Naive thymus-derived CD4-positive, alpha-beta T cell (primary cell): Measurements from ENCODE around the gene CRACR2B. TPM values are rescaled to one million over a fixed set of nuclear protein-coding genes. Genes with fewer than 3 reads are reported as not detected.

Source experiments
- ATAC-seq: fragments of 150-1000 bp; cut with Tn5 transposase; 2 replicates; pipeline ENCODE4 v1.10.0; 2021; ENCODE audit warnings: mild to moderate bottlenecking, moderate library complexity
- CTCF ChIA-PET: fragments of 350-600 bp; sonication (Branson Sonifier 250); formaldehyde crosslinking; loops from one replicate; lab custom pipeline; 2021; ENCODE audit warnings: antibody characterized with exemption; lab: Charles Lee
- POLR2A ChIA-PET: fragments of 350-600 bp; sonication (Branson Sonifier 250); formaldehyde crosslinking; loops from one replicate; lab custom pipeline; 2021; ENCODE audit warnings: antibody characterized with exemption, inconsistent platforms; lab: Charles Lee
- DNase-seq, 9 donors: peaks; one replicate each; pipeline versions ENCODE4 v3.0.0 to v3.0.0-alpha.2; 2020 to 2022; ENCODE audit warnings: mixed read lengths in 1 of 9
- H3K27ac ChIP-seq: one replicate; pipeline ENCODE4 v1.7.0; 2013; ENCODE audit warnings: mild to moderate bottlenecking, low read depth, low read length, moderate library complexity
- H3K27me3 ChIP-seq, 2 donors: one replicate each; pipeline ENCODE4 v1.7.0; 2013; ENCODE audit warnings: low read length in 2 of 2, mild to moderate bottlenecking in 2 of 2, moderate library complexity in 2 of 2; ENCODE audit not compliant: control insufficient read depth in 2 of 2, insufficient read depth in 2 of 2
- H3K36me3 ChIP-seq, 3 experiments: 1 replicate in 2 of 3; 2 replicates in 1 of 3; pipeline ENCODE4 v1.7.0; 2013; ENCODE audit warnings: low read length in 3 of 3, mild to moderate bottlenecking in 3 of 3, moderate library complexity in 1 of 3; ENCODE audit not compliant: insufficient read depth in 3 of 3, control insufficient read depth in 2 of 3
- H3K4me1 ChIP-seq, 2 donors: one replicate each; pipeline ENCODE4 v1.7.0; 2013; ENCODE audit warnings: low read length in 2 of 2, mild to moderate bottlenecking in 2 of 2, moderate library complexity in 1 of 2; ENCODE audit not compliant: control insufficient read depth in 2 of 2, insufficient read depth in 2 of 2
- H3K4me3 ChIP-seq: 2 replicates; pipeline ENCODE4 v1.7.0; 2013; ENCODE audit warnings: mild to moderate bottlenecking, low read length
- H3K9me3 ChIP-seq, 3 experiments: 1 replicate in 2 of 3; 2 replicates in 1 of 3; pipeline ENCODE4 v1.7.0; 2013; ENCODE audit warnings: low read length in 3 of 3; ENCODE audit not compliant: control insufficient read depth in 2 of 3
- H3K27ac Mint-ChIP-seq, 9 donors: one replicate each; pipeline ENCODE4 v1.8.0; 2020 to 2022; ENCODE audit warnings: mixed read lengths in 9 of 9, mild to moderate bottlenecking in 8 of 9, moderate library complexity in 5 of 9, inconsistent platforms in 2 of 9
- H3K27me3 Mint-ChIP-seq, 5 donors: one replicate each; pipeline ENCODE4 v1.8.0; 2021 to 2022; ENCODE audit warnings: mixed read lengths in 5 of 5, mild to moderate bottlenecking in 1 of 5
- H3K36me3 Mint-ChIP-seq, 5 donors: one replicate each; pipeline ENCODE4 v1.8.0; 2020 to 2022; ENCODE audit warnings: mixed read lengths in 5 of 5, mild to moderate bottlenecking in 3 of 5, inconsistent platforms in 1 of 5
- H3K4me1 Mint-ChIP-seq, 7 donors: one replicate each; pipeline ENCODE4 v1.8.0; 2020 to 2022; ENCODE audit warnings: mixed read lengths in 7 of 7, mild to moderate bottlenecking in 3 of 7, inconsistent platforms in 1 of 7
- H3K4me3 Mint-ChIP-seq, 10 donors: one replicate each; pipeline ENCODE4 v1.8.0; 2020 to 2022; ENCODE audit warnings: mild to moderate bottlenecking in 10 of 10, mixed read lengths in 10 of 10, moderate library complexity in 6 of 10, inconsistent platforms in 2 of 10
- H3K9me3 Mint-ChIP-seq, 11 donors: one replicate each; pipeline ENCODE4 v1.8.0; 2020 to 2022; ENCODE audit warnings: mixed read lengths in 11 of 11, mild to moderate bottlenecking in 4 of 11, inconsistent platforms in 1 of 11, moderate library complexity in 1 of 11
- intact Hi-C, 2 donors: fragments of 100-400 bp; cut with micrococcal nuclease; formaldehyde crosslinking; loops; one replicate each; pipeline ENCODE4 v1.15.1; 2023
- polyA plus RNA-seq, 2 donors: library from polyadenylated mRNA; unstranded; fragments of 300-500 nt; fragmentation: Illumina TruSeq; gene quantifications; one replicate each; pipeline ENCODE4 v1.2.3, GENCODE V29; 2021
- total RNA-seq, 6 experiments: library from RNA in 5 of 6; stranded (reverse) in 5 of 6; gene quantifications; 1 replicate in 5 of 6; 2 replicates in 1 of 6; pipeline ENCODE4 v1.2.3 and lab custom pipeline; 2021 to 2026

CRACR2B gene
- total and polyA plus RNA-seq, 7 experiments from 2014 or later, result 0.62 to 3.9 (median 2.0) TPM; not detected in 3

GRCh38 chr11:830295-831117, 2.8 kb downstream of the CRACR2B start:
- ChIA-PET POLR2A (interaction anchor here (0.5 to 7.8 kb wide), 5 partner anchors 12 to 269 kb away, joined by 3 to 79 read pairs (median 9); partner anchors contain the start of genes PNPLA2, POLR2L, RPLP2 and TSPAN4), CTCF (interaction anchor here (1.0 to 1.1 kb wide), 2 partner anchors 12 kb away, joined by 3 read pairs; partner anchors contain the start of gene PNPLA2)
- Histone ChIP-seq H3K27me3 (peaks cover 0 to 11% of the 10 kb centered on the region in 2 donors), H3K9me3 (no peaks in the 10 kb centered on the region), H3K27ac (no peak overlapping the region), H3K4me3 (peak overlapping the region; percentile 35), H3K36me3 (no peaks in the 10 kb centered on the region), H3K4me1 (peaks cover 16 to 47% of the 10 kb centered on the region in 2 donors)
- DNase-seq (peak in 1 of 9 donors; percentile 65), ATAC-seq (peak; percentile 46)
- Mint-ChIP-seq H3K4me3 (peak overlapping the region; percentile 25 to 83 (median 52)), H3K9me3 (peaks cover 0 to 1% (median 0%) of the 10 kb centered on the region in 11 donors), H3K36me3 (peaks cover 0 to 3% (median 0%) of the 10 kb centered on the region in 5 donors), H3K27me3 (peaks cover 14 to 53% (median 24%) of the 10 kb centered on the region in 5 donors), H3K4me1 (peaks cover 5 to 37% (median 32%) of the 10 kb centered on the region in 7 donors), H3K27ac (no peak overlapping the region)
- intact Hi-C loops, result loop anchor here in 1 of 2 donors (1.0 kb wide), 1 partner anchor 10 kb away; no protein-coding TSS in a partner anchor

DNA sequence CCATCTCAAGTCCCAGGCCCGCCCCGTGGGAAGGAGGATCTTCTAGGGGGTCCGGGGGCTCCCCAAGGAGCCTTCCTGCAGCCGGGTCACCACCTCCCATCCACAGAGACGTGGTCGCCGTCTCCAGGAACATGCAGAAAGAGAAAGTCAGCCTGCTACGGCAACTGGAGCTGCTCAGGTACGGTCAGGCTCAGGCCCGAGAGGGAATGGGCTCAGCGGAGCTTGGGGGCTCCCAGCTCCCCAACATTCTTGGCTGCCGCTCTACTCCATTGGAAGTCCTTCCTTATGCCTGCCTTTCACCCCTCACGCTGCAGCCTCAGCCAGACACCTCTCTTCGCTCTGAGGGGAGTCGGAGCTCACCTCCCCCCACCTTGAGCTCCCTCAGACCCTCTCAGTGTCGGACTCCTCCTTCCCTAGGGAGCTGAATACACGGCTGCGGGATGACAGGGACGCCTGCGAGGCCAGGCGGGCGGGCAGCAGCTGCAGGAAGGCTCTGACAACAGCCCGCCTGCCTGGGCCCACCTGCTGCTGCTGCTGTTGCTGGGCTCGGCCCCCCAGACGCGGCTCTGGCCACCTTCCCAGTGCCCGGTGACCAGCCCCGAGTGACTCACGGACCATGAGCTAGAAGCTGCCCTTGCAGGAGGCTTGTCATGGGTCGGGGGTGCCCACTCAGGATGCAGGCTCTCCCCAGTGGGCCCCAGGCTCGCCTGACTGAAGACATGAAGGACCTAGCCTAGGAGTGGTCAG, 3.6 kb downstream of the CRACR2B start:
- H3K9me3 ChIP-seq, result no peaks in the 10 kb centered on the region
- POLR2A ChIA-PET, result interaction anchor here (0.5 to 7.8 kb wide), 6 partner anchors 11 to 270 kb away, joined by 3 to 79 read pairs (median 7); partner anchors contain the start of genes PIDD1, PNPLA2, POLR2L and RPLP2
- H3K36me3 Mint-ChIP-seq, result peaks cover 0 to 3% (median 0%) of the 10 kb centered on the region in 5 donors
- ATAC-seq, result no peak
- no peak overlapping the region for H3K27ac ChIP-seq
- intact Hi-C loops, result no loop called here
- H3K4me3 ChIP-seq, result no peak overlapping the region
- CTCF ChIA-PET, result interaction anchor here (1.1 kb wide), 1 partner anchor 13 kb away, joined by 3 read pairs; the partner anchor contains the start of gene PNPLA2
- peaks cover 0 to 1% (median 0%) of the 10 kb centered on the region in 11 donors for H3K9me3 Mint-ChIP-seq
- peaks cover 0 to 11% of the 10 kb centered on the region in 2 donors for H3K27me3 ChIP-seq
- DNase-seq, result no peak
- H3K27me3 Mint-ChIP-seq, result peaks cover 14 to 53% (median 24%) of the 10 kb centered on the region in 5 donors
- H3K4me1 Mint-ChIP-seq, result peaks cover 5 to 37% (median 32%) of the 10 kb centered on the region in 7 donors
- H3K36me3 ChIP-seq, result no peaks in the 10 kb centered on the region
- H3K4me1 ChIP-seq, result peaks cover 15 to 43% of the 10 kb centered on the region in 2 donors
- H3K4me3 Mint-ChIP-seq, result peak overlapping the region; percentile 29 to 83 (median 60)
- peak overlapping the region in 1 of 9 donors; percentile 9 for H3K27ac Mint-ChIP-seq

- Mint-ChIP-seq H3K4me1 (peaks cover 5 to 33% (median 31%) of the 10 kb centered on the region in 7 donors), H3K4me3 (peak overlapping the region in 9 of 10 donors; percentile 15 to 83 (median 54)), H3K9me3 (peaks cover 0 to 1% (median 0%) of the 10 kb centered on the region in 11 donors), H3K27me3 (peaks cover 14 to 53% (median 21%) of the 10 kb centered on the region in 5 donors), H3K36me3 (peaks cover 0 to 3% (median 0%) of the 10 kb centered on the region in 5 donors), H3K27ac (no peak overlapping the region)
- ATAC-seq (no peak), DNase-seq (no peak)
- no peaks in the 10 kb centered on the region for H3K9me3 ChIP-seq
- no peak overlapping the region for H3K27ac ChIP-seq
- peaks cover 0 to 11% of the 10 kb centered on the region in 2 donors for H3K27me3 ChIP-seq
- CTCF ChIA-PET, result interaction anchor here (1.1 kb wide), 1 partner anchor 13 kb away, joined by 3 read pairs; the partner anchor contains the start of gene PNPLA2
- POLR2A ChIA-PET, result interaction anchor here (0.8 to 7.8 kb wide), 3 partner anchors 11 to 27 kb away, joined by 3 to 79 read pairs (median 32); partner anchors contain the start of genes PIDD1, PNPLA2, POLR2L and TSPAN4
- peaks cover 10 to 41% of the 10 kb centered on the region in 2 donors for H3K4me1 ChIP-seq
- H3K4me3 ChIP-seq, result no peak overlapping the region
- H3K36me3 ChIP-seq, result peaks cover 0 to 3% (median 0%) of the 10 kb centered on the region in 3 experiments
- intact Hi-C loops, result loop anchor here in 1 of 2 donors (1.0 kb wide), 1 partner anchor 10 kb away; the partner anchor contains the start of genes POLR2L and TSPAN4
These were observed 4.3 kb downstream of the CRACR2B start for GRCh38 chr11:831961-832528.

DNA sequence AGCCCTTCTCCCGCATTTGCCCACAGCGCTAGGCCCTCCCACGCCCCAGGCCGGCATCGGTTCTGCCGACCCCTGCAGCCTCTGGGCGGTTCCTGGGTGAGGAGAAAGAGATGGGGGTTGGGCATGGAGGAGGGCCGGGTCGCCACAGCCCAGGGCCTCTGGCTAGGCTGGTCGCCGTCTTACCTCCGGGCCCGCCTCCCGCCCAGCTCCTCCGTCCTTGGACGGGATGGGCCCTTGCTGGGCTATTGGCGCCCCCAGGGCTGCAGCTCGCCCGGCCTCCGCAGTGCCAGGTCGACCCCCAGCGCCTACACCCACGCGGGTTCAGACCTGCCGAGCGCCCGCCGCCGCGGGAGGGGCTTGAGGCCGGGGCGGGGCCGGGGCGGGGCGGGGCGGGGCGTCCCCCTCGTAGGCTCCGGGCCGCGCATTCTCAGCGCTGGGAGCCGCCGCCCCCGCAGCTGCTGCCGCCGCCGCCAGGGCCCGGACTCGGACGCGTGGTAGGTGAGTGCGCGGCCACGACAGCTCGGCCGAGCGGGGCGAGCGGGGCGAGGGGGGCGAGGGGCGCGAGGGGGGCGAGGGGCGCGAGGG, 4.9 kb downstream of the CRACR2B start, which contains the start of gene CD151:
Gene CD151, plus strand, starts transcription at position 424 of the 585 bp plus-strand sequence. CDS start 3,118 bp downstream, outside the sequence.
- intact Hi-C loops, result loop anchor here in 1 of 2 donors (1.0 kb wide), 1 partner anchor 10 kb away; the partner anchor contains the start of genes POLR2L and TSPAN4
- peaks cover 0 to 8% of the 10 kb centered on the region in 2 donors for H3K27me3 ChIP-seq
- peak within 1 kb of the TSS in 1 of 9 donors; percentile 23 for H3K27ac Mint-ChIP-seq

GRCh38 chr11:833114-833791, 5.5 kb downstream of the CRACR2B start:
- intact Hi-C loops, result no loop called here
- Histone ChIP-seq H3K27me3 (peaks cover 0 to 6% of the 10 kb centered on the region in 2 donors), H3K27ac (peak overlapping the region; percentile 35), H3K36me3 (peaks cover 0 to 13% (median 0%) of the 10 kb centered on the region in 3 experiments), H3K9me3 (no peaks in the 10 kb centered on the region), H3K4me3 (peak overlapping the region; percentile 27), H3K4me1 (peaks cover 10 to 35% of the 10 kb centered on the region in 2 donors)
- ChIA-PET CTCF (no interaction called here), POLR2A (interaction anchor here (0.8 to 7.8 kb wide), 3 partner anchors 8 to 14 kb away, joined by 3 to 79 read pairs (median 11); partner anchors contain the start of genes PNPLA2, POLR2L and TSPAN4)
- DNase-seq (peak in 1 of 9 donors; percentile 63), ATAC-seq (peak; percentile 39)
- Mint-ChIP-seq H3K27ac (no peak overlapping the region), H3K4me1 (peaks cover 5 to 26% (median 23%) of the 10 kb centered on the region in 7 donors), H3K4me3 (peak overlapping the region in 7 of 10 donors; percentile 47 to 69 (median 58)), H3K9me3 (peaks cover 0 to under 1% (median 0%) of the 10 kb centered on the region in 11 donors), H3K36me3 (no peaks in the 10 kb centered on the region), H3K27me3 (peaks cover 9 to 44% (median 14%) of the 10 kb centered on the region in 5 donors)

More for the DNA sequence above, 4.9 kb downstream of the CRACR2B start, which contains the start of gene CD151:
- Mint-ChIP-seq H3K4me1 (peaks cover 5 to 31% (median 28%) of the 10 kb centered on the region in 7 donors), H3K4me3 (peak within 1 kb of the TSS in 9 of 10 donors; percentile 52 to 83 (median 67)), H3K9me3 (peaks cover 0 to 1% (median 0%) of the 10 kb centered on the region in 11 donors), H3K36me3 (peaks cover 0 to 1% (median 0%) of the 10 kb centered on the region in 5 donors), H3K27me3 (peaks cover 12 to 50% (median 20%) of the 10 kb centered on the region in 5 donors)
- peaks cover 0 to 8% (median 0%) of the 10 kb centered on the region in 3 experiments for H3K36me3 ChIP-seq
- peak within 1 kb of the TSS; percentile 27 for H3K4me3 ChIP-seq
- H3K27ac ChIP-seq, result peak within 1 kb of the TSS; percentile 35
- no peaks in the 10 kb centered on the region for H3K9me3 ChIP-seq
- H3K4me1 ChIP-seq, result peaks cover 10 to 37% of the 10 kb centered on the region in 2 donors
- ChIA-PET CTCF (no interaction called here), POLR2A (interaction anchor here (2.1 to 7.8 kb wide), 2 partner anchors 10 to 14 kb away, joined by 11 to 79 read pairs; partner anchors contain the start of genes PNPLA2, POLR2L and TSPAN4)
- peak; percentile 69 for ATAC-seq
- peak in 1 of 9 donors; percentile 68 for DNase-seq
